ENCODE measurements around the gene ZNF57.
"Not testable (repeated sequence)": the region's sequence is repeated elsewhere in the genome, so short reads cannot be mapped to it uniquely, and the experiment has no call there.

Gene ZNF57

DNA sequence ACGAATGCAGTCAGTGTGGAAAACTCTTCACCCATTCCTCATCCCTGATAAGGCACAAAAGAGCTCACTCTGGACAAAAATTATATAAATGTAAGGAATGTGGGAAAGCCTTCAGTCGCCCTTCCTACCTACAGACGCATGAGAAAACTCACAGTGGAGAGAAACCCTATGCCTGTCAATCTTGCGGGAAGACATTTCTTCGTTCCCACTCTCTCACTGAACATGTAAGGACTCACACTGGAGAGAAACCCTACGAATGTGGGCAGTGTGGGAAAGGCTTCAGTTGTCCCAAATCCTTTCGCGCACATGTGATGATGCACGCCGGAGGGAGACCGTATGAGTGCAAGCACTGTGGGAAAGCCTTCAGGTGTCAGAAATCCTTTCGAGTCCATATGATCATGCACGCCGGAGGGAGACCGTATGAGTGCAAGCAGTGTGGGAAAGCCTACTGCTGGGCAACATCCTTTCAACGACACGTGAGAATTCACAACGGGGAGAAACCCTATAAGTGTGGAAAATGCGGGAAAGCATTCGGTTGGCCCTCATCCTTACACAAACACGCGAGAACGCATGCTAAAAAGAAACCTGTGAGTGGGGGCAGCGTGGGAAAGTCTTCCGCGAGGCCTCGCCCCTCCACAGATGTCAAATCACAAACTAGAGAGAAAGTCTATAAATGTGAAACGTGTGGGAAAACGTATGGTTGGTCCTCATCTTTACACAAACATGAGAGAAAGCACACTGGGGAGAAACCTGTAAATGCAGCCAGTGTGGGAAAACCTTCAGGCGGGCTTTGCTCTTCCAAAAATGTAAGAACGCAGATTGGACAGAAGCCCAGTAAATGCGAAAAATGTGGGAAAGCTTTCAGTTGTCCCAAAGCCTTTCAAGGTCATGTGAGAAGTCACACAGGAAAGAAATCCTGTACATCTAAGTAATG is 23.1 kb upstream of the ZNF57 start:
- H3K27ac ChIP-seq: no peak overlapping the region
- ChIA-PET CTCF (no interaction called here), POLR2A (ENCODE audit: low non-redundant PET) (interaction anchor here (0.6 kb wide), 1 partner anchor 90 kb away, joined by 5 read pairs; no protein-coding TSS in a partner anchor)
- no peak for TF ChIP-seq CTCF (conservative IDR thresholded peaks at IDR 0.05; ENCODE audit: low read depth)
- DNase-seq (ENCODE audit: low spot score): no peak

DNA sequence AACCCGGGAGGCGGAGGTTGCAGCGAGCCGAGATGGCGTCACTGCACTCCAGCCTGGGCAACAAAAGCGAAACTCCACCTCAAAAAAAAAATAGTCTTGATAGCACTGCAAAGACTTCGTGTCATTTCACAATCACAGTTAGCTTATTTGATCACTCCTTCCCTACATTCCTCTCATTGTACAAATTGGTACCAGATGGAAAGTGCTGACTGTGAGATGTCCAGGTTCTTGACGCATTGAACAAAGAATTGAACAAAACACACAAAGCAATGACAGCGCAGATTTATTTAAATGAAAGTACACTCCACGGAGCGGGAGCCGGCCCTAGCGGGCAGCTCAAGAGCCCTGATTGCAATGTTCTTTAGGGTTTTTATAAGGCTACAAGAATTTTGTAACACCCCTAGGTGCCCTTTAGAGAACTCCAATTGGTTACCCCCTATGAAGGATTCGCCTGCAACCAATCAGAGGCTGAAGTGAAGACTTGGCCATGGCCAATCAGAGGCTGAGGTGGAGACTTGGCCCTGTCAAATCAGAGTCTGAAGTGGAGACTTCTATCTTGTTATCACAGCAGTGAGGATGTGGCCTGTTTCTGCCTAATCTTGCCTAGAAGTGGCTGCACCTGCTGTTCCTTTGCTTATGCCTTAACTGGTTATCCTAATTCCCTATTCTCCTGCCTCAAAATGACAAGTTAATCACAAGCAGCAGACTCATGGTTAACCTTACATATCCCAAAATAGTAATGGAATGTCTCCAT is 16.9 kb upstream of the ZNF57 start:
- ChIA-PET POLR2A (ENCODE audit: low non-redundant PET) (no interaction called here), CTCF (interaction anchor here (0.5 to 0.9 kb wide), 2 partner anchors 63 to 1338 kb away, joined by 3 read pairs; no protein-coding TSS in a partner anchor)
- DNase-seq (ENCODE audit: low spot score): no peak
- H3K27ac ChIP-seq: no peak overlapping the region
- TF ChIP-seq CTCF (conservative IDR thresholded peaks at IDR 0.05; ENCODE audit: low read depth): no peak

GRCh38 chr19:2885736-2886135 is 15.0 kb upstream of the ZNF57 start:
- H3K27ac ChIP-seq: no peak overlapping the region
- ChIA-PET CTCF (interaction anchor here (0.6 to 1.0 kb wide), 3 partner anchors 14 to 53 kb away, joined by 4 read pairs; no protein-coding TSS in a partner anchor), POLR2A (ENCODE audit: low non-redundant PET) (no interaction called here)
- no peak for TF ChIP-seq CTCF (conservative IDR thresholded peaks at IDR 0.05; ENCODE audit: low read depth)
- no peak for DNase-seq (ENCODE audit: low spot score)

- peak overlapping the region; percentile 49; the same call in 1 of the 2 replicates for H3K27ac ChIP-seq
- ChIA-PET POLR2A (ENCODE audit: low non-redundant PET) (interaction anchor here (0.6 to 1.4 kb wide), 3 partner anchors 12 to 156 kb away, joined by 3 to 6 read pairs (median 4); partner anchors contain the start of gene ZNF57), CTCF (interaction anchor here (0.6 to 1.7 kb wide), 11 partner anchors 13 to 238 kb away, joined by 3 to 10 read pairs (median 4); partner anchors contain the start of gene ZNF57)
- DNase-seq (ENCODE audit: low spot score): peak; percentile 63
- peak; percentile 78 for TF ChIP-seq CTCF (conservative IDR thresholded peaks at IDR 0.05; ENCODE audit: low read depth)
These were observed 13.3 kb upstream of the ZNF57 start for GRCh38 chr19:2887391-2887914.

DNA sequence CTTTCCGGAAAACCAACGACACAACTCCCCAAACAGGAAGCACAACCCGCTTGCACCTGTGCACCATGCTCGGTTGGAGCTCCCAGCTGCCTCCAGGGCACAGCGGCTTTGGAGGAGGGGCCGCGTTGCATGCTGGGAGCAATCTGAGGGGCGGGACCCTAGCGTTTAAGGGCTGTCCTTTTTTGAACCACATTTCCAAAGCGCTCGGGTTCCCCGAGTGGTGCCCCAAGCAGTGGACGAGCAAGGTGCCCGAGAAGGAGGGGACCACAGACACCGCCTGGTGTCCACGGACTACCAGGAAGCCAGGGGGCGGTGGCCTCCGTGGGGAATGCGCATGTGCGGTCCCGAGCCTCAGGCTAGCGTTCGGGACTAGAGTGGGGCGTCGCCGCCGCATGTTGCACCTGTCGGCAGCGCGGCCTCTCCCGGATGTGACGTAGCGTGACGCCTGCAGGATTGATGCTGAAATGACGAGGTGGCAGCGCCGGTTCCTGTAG is 11.9 kb upstream of the ZNF57 start:
- DNase-seq (ENCODE audit: low spot score): peak; percentile 30
- ChIA-PET POLR2A (ENCODE audit: low non-redundant PET) (interaction anchor here (1.4 kb wide), 1 partner anchor 12 kb away, joined by 3 read pairs; the partner anchor contains the start of gene ZNF57), CTCF (interaction anchor here (0.6 kb wide), 1 partner anchor 9 kb away, joined by 3 read pairs; no protein-coding TSS in a partner anchor)
- TF ChIP-seq CTCF (conservative IDR thresholded peaks at IDR 0.05; ENCODE audit: low read depth): no peak
- H3K27ac ChIP-seq: peak overlapping the region; percentile 73

DNA sequence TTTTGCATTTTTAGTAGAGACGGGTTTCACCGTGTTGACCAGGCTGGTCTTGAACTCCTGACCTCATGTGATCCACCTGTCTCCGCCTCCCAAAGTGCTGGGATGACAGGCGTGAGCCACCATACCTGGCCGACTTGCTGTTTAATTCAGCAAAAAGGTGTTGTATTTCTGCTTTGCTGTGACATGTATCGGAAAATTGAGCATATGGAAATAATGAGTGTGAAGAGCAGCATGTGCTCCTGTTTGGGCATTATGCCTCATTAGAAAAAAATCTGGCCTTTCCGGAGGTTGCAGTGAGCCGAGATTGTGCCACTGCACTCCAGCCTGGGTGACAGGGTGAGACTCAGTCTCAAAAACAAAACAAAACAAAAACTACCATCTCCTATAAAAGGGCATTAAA is 10.2 kb upstream of the ZNF57 start:
- POLR2A ChIA-PET (ENCODE audit: low non-redundant PET); DNase-seq (ENCODE audit: low spot score); CTCF ChIA-PET; H3K27ac ChIP-seq: not testable (repeated sequence)

All from RWPE1 (cell line).